Bronchial epithelial cell (primary cell): ENCODE results near the gene EFCAB8. TPM values are rescaled to one million over a fixed set of nuclear protein-coding genes. Genes with fewer than 3 reads are reported as not detected.

Experiments
- DNase-seq: peaks from one replicate; pipeline ENCODE4 v3.0.0-alpha.2; 2010; ENCODE audit warnings: low read depth
- FAIRE-seq: peaks from 2 replicates; lab custom pipeline; 2011; peaks lifted over from hg19 to GRCh38; lab: Jason Lieb, UNC
- H3K27me3 ChIP-seq: 2 replicates; pipeline ENCODE4 v1.5.1; 2011; ENCODE audit warnings: low read length; ENCODE audit not compliant: control insufficient read depth, insufficient read depth
- H3K36me3 ChIP-seq: 2 replicates; pipeline ENCODE4 v1.5.1; 2011; ENCODE audit warnings: low read length; ENCODE audit not compliant: control insufficient read depth, insufficient read depth
- H3K4me3 ChIP-seq: 2 replicates; pipeline ENCODE4 v1.5.1; 2011; ENCODE audit warnings: mild to moderate bottlenecking, low read depth, low read length, control low read depth
- CTCF ChIP-seq: IDR thresholded peaks from 2 replicates; pipeline ENCODE4 v1.5.1; 2011; ENCODE audit warnings: mild to moderate bottlenecking, moderate library complexity, low read length, control low read depth, inconsistent platforms; ENCODE audit not compliant: insufficient read depth, severe bottlenecking
- total RNA-seq: library from RNA; depleted of rRNA; stranded (reverse); fragments of >200 nt; gene quantifications from 2 replicates; pipeline ENCODE4 v1.2.1, GENCODE V29; 2014

EFCAB8 gene
- total RNA-seq, 1 donor from 2014 or later: under 0.01 TPM

GRCh38 chr20:32894026-32894483 is 35.3 kb downstream of the EFCAB8 start:
- TF ChIP-seq CTCF: peak; percentile 74
- FAIRE-seq (no peak), DNase-seq (no peak)
- H3K36me3 ChIP-seq: no peaks in the 10 kb centered on the region
- no peak overlapping the region for H3K4me3 ChIP-seq
- H3K27me3 ChIP-seq: peaks cover 2% of the 10 kb centered on the region

GRCh38 chr20:32894711-32895355 is 36.1 kb downstream of the EFCAB8 start:
- DNase-seq: peak; percentile 77
- no peak for FAIRE-seq
- H3K27me3 ChIP-seq: peaks cover 2% of the 10 kb centered on the region
- no peak for TF ChIP-seq CTCF
- no peak overlapping the region for H3K4me3 ChIP-seq
- H3K36me3 ChIP-seq: no peaks in the 10 kb centered on the region

DNA sequence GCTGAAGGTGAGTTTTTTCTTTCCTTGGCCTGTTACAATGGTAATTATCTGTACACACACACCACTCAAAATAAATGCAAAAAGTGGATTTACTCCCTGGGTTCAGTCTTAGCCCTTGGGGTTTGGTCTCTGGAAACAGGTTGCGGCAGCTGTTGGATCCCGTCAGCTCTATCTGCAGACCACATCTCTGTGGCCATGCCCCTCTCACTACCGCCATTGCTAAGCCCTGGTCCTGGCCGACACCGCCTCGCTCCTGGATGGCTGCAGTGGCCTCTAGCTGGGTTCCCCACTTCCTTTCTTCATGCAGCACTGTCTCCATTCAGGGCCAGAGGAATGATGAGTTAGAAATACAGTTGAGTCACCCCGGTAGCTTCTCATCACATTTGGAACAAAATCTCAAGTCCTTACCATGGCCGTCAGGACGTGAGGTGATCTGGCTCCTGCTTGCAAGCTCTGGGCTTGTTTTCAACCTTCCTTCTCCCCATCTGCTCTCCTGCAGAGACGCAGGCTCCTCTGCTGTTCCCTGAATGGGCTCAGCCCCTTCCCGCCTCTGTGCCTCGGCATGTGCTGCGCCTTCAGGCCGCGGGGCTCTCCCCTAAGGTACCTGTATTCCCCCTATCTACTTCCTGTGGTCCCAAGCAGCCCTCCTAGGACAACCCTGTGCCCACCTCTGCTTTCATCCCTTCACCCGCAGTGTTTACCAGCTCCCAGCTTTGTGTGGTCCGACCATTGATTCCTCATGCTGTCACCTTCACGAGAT is 38.0 kb downstream of the EFCAB8 start:
- Histone ChIP-seq H3K36me3 (no peaks in the 10 kb centered on the region), H3K4me3 (no peak overlapping the region), H3K27me3 (peaks cover 2% of the 10 kb centered on the region)
- TF ChIP-seq CTCF: no peak
- FAIRE-seq (no peak), DNase-seq (no peak)

DNA sequence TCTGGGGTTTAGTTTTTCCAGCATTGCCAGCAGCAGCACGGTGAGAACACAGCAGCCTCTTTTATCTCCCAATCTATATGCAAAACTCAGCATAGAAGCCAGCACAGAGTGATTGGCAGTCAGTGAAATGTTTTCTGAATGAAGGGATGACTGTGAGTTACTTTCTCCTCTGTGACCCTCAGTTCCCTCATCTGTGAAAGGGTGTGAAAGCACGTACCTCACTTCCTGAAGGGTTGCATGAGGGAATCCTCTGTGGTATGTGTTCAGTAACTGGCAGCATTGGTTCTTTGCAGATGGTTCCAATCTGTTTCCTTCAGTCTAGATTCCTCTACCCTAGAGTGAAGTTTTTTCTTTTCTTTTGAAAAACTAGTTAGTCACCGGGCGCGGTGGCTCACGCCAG is 40.0 kb downstream of the EFCAB8 start:
- FAIRE-seq: no peak

More for the DNA sequence above, 40.0 kb downstream of the EFCAB8 start:
- DNase-seq: no peak
- TF ChIP-seq CTCF: no peak
- Histone ChIP-seq H3K4me3 (no peak overlapping the region), H3K27me3 (no peaks in the 10 kb centered on the region), H3K36me3 (no peaks in the 10 kb centered on the region)
